HG02970 (cell line): ENCODE data around the gene SYT1.

Source experiments
- ATAC-seq: cut with Tn5 transposase; IDR thresholded peaks from one replicate; pipeline ENCODE4 v1.9.1; 2021; ENCODE audit warnings: mild to moderate bottlenecking, moderate library complexity, moderate number of reproducible peaks; ENCODE audit not compliant: unreplicated experiment, low FRiP score

Gene SYT1

GRCh38 chr12:79048962-79049361, 184.4 kb downstream of the SYT1 start:
- no peak for ATAC-seq

GRCh38 chr12:79053394-79053793, 188.8 kb downstream of the SYT1 start:
- no peak for ATAC-seq

- no peak for ATAC-seq
Observed at GRCh38 chr12:79055926-79056674, 191.5 kb downstream of the SYT1 start.

- ATAC-seq = no peak
Observed at GRCh38 chr12:79056775-79057174, 192.2 kb downstream of the SYT1 start.

- ATAC-seq = no peak
Observed at GRCh38 chr12:79057540-79057939, 193.0 kb downstream of the SYT1 start.

- no peak for ATAC-seq
Observed at GRCh38 chr12:79058342-79058741, 193.8 kb downstream of the SYT1 start.

- no peak for ATAC-seq
Observed at GRCh38 chr12:79059557-79059956, 195.0 kb downstream of the SYT1 start.

GRCh38 chr12:79063258-79063657, 198.7 kb downstream of the SYT1 start:
- ATAC-seq = no peak

- no peak for ATAC-seq
Observed at GRCh38 chr12:79067977-79068376, 203.4 kb downstream of the SYT1 start.

- peak; percentile 99 for ATAC-seq
Observed at GRCh38 chr12:79069009-79069408, 204.4 kb downstream of the SYT1 start.

GRCh38 chr12:79071498-79071897, 206.9 kb downstream of the SYT1 start:
- ATAC-seq = no peak

GRCh38 chr12:79073506-79073905, 208.9 kb downstream of the SYT1 start:
- no peak for ATAC-seq

- no peak for ATAC-seq
Observed at GRCh38 chr12:79082595-79082994, 218.0 kb downstream of the SYT1 start.

GRCh38 chr12:79083181-79083580, 218.6 kb downstream of the SYT1 start:
- no peak for ATAC-seq

GRCh38 chr12:79085106-79085682, 220.6 kb downstream of the SYT1 start:
- ATAC-seq = no peak

- no peak for ATAC-seq
Observed at GRCh38 chr12:79086541-79087296, 222.1 kb downstream of the SYT1 start.

GRCh38 chr12:79098530-79098929, 234.0 kb downstream of the SYT1 start:
- no peak for ATAC-seq

- ATAC-seq = no peak
Observed at GRCh38 chr12:79108962-79109361, 244.4 kb downstream of the SYT1 start.

GRCh38 chr12:79114896-79115295, 250.3 kb downstream of the SYT1 start:
- ATAC-seq = no peak

- no peak for ATAC-seq
Observed at GRCh38 chr12:79115743-79116142, 251.2 kb downstream of the SYT1 start.

- no peak for ATAC-seq
Observed at GRCh38 chr12:79119796-79120195, 255.2 kb downstream of the SYT1 start.

GRCh38 chr12:79121486-79121885, 256.9 kb downstream of the SYT1 start:
- no peak for ATAC-seq
